Measurements from ENCODE around the gene SV2B.

Gene SV2B

GRCh38 chr15:91068966-91069365 lies 31.1 kb upstream of the SV2B start:
- no peak for TF ChIP-seq CTCF (conservative IDR thresholded peaks at IDR 0.05; ENCODE audit: low read depth, low read length)
- Histone ChIP-seq H3K27me3 (ENCODE audit: insufficient read depth, low read depth) (no peaks in the 10 kb centered on the region), H4K20me1 (ENCODE audit: insufficient read depth) (no peaks in the 10 kb centered on the region), H3K79me2 (ENCODE audit: insufficient read depth, low read depth) (no peaks in the 10 kb centered on the region), H3K36me3 (ENCODE audit: insufficient read depth) (no peaks in the 10 kb centered on the region), H3K4me2 (no peak overlapping the region), H3K9ac (no peak overlapping the region), H3K4me3 (IDR thresholded peaks at IDR 0.05; ENCODE audit: insufficient read depth, low read depth, low read length) (no peak overlapping the region), H3K4me1 (ENCODE audit: low read depth, poor library complexity, severe bottlenecking) (no peaks in the 10 kb centered on the region), H3K27ac (no peak overlapping the region), H2AFZ (ENCODE audit: low read depth) (no peak overlapping the region)

- Histone ChIP-seq H3K27ac (no peak overlapping the region), H3K79me2 (ENCODE audit: insufficient read depth, low read depth) (no peaks in the 10 kb centered on the region), H4K20me1 (ENCODE audit: insufficient read depth) (no peaks in the 10 kb centered on the region), H3K4me2 (no peak overlapping the region), H2AFZ (ENCODE audit: low read depth) (no peak overlapping the region), H3K36me3 (ENCODE audit: insufficient read depth) (no peaks in the 10 kb centered on the region), H3K4me1 (ENCODE audit: low read depth, poor library complexity, severe bottlenecking) (no peaks in the 10 kb centered on the region), H3K27me3 (ENCODE audit: insufficient read depth, low read depth) (no peaks in the 10 kb centered on the region), H3K9ac (no peak overlapping the region), H3K4me3 (IDR thresholded peaks at IDR 0.05; ENCODE audit: insufficient read depth, low read depth, low read length) (no peak overlapping the region)
- no peak for TF ChIP-seq CTCF (conservative IDR thresholded peaks at IDR 0.05; ENCODE audit: low read depth, low read length)
Measured at GRCh38 chr15:91070872-91071271, 29.2 kb upstream of the SV2B start.

GRCh38 chr15:91072161-91072560 lies 27.9 kb upstream of the SV2B start:
- no peak overlapping the region for H3K9ac ChIP-seq
- H3K4me3 ChIP-seq (IDR thresholded peaks at IDR 0.05; ENCODE audit: insufficient read depth, low read depth, low read length), result no peak overlapping the region
- no peaks in the 10 kb centered on the region for H3K36me3 ChIP-seq (ENCODE audit: insufficient read depth)
- no peak overlapping the region for H2AFZ ChIP-seq (ENCODE audit: low read depth)
- TF ChIP-seq CTCF (conservative IDR thresholded peaks at IDR 0.05; ENCODE audit: low read depth, low read length), result no peak
- no peak overlapping the region for H3K27ac ChIP-seq
- no peaks in the 10 kb centered on the region for H3K4me1 ChIP-seq (ENCODE audit: low read depth, poor library complexity, severe bottlenecking)
- no peaks in the 10 kb centered on the region for H4K20me1 ChIP-seq (ENCODE audit: insufficient read depth)
- no peaks in the 10 kb centered on the region for H3K27me3 ChIP-seq (ENCODE audit: insufficient read depth, low read depth)
- no peak overlapping the region for H3K4me2 ChIP-seq
- no peaks in the 10 kb centered on the region for H3K79me2 ChIP-seq (ENCODE audit: insufficient read depth, low read depth)

- Histone ChIP-seq H3K79me2 (ENCODE audit: insufficient read depth, low read depth) (no peaks in the 10 kb centered on the region), H4K20me1 (ENCODE audit: insufficient read depth) (no peaks in the 10 kb centered on the region), H3K4me1 (ENCODE audit: low read depth, poor library complexity, severe bottlenecking) (no peaks in the 10 kb centered on the region), H3K4me3 (IDR thresholded peaks at IDR 0.05; ENCODE audit: insufficient read depth, low read depth, low read length) (no peak overlapping the region), H3K9ac (no peak overlapping the region), H3K27ac (no peak overlapping the region), H3K36me3 (ENCODE audit: insufficient read depth) (no peaks in the 10 kb centered on the region), H3K27me3 (ENCODE audit: insufficient read depth, low read depth) (no peaks in the 10 kb centered on the region), H3K4me2 (no peak overlapping the region), H2AFZ (ENCODE audit: low read depth) (no peak overlapping the region)
- TF ChIP-seq CTCF (conservative IDR thresholded peaks at IDR 0.05; ENCODE audit: low read depth, low read length), result no peak
Measured at GRCh38 chr15:91073077-91073476, 27.0 kb upstream of the SV2B start.

- Histone ChIP-seq H3K9ac (no peak overlapping the region), H4K20me1 (ENCODE audit: insufficient read depth) (no peaks in the 10 kb centered on the region), H3K27ac (no peak overlapping the region)
Measured at GRCh38 chr15:91073768-91074167, 26.3 kb upstream of the SV2B start.

More at GRCh38 chr15:91073768-91074167, 26.3 kb upstream of the SV2B start:
- no peak for TF ChIP-seq CTCF (conservative IDR thresholded peaks at IDR 0.05; ENCODE audit: low read depth, low read length)
- Histone ChIP-seq H3K27me3 (ENCODE audit: insufficient read depth, low read depth) (no peaks in the 10 kb centered on the region), H2AFZ (ENCODE audit: low read depth) (no peak overlapping the region), H3K4me2 (no peak overlapping the region), H3K36me3 (ENCODE audit: insufficient read depth) (no peaks in the 10 kb centered on the region), H3K4me1 (ENCODE audit: low read depth, poor library complexity, severe bottlenecking) (no peaks in the 10 kb centered on the region), H3K79me2 (ENCODE audit: insufficient read depth, low read depth) (no peaks in the 10 kb centered on the region), H3K4me3 (IDR thresholded peaks at IDR 0.05; ENCODE audit: insufficient read depth, low read depth, low read length) (no peak overlapping the region)
